Measurements from ENCODE around the gene CDX2. TPM values are rescaled to one million over a fixed set of nuclear protein-coding genes. Genes with fewer than 3 reads are reported as not detected.

Gene CDX2
- total RNA-seq, 4 donors from 2014 or later, result 119 to 199 (median 136) TPM

DNA sequence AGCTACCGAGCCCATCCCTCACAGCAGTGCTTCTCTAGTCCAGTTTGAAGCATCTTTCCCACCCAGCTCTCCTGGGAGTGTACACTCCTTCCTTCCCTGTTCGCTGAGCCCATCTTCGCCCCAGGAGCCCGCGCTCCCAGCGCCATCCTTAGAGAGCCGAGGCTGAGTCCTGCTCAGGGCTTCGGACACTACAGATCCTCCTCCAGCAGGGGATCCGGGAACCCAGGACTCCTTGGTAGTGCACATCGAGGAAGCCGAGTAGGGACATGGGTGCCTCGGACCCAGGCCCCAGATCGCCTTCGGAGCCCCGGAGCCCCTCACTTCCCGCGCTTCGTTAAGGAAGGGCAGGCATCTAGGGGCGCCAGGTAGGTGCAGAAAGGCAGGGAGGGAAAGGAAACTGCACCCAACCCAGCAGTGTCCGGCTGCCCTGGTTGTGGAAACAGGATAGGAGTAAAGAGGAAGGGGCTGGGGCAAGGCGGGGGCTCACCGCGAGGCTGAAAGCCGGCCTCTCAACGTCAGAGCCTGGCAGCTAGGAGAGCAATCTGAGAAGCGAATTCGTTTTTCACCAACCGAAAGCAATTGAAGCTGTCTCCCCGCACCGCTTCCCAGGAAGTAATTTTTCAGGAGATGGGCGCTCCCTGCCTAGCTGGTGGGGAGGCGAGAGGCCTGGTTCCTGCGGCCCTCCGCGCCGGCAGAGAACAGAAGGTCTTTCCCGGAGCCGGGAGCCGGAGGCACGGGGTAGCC, 48.3 kb downstream of the CDX2 start:
- Histone ChIP-seq H3K4me3 (peak overlapping the region; percentile 11 to 63 (median 38)), H3K27me3 (peaks cover 100% of the 10 kb centered on the region), H3K9me3 (no peaks in the 10 kb centered on the region), H3K4me1 (peaks cover 5 to 48% (median 44%) of the 10 kb centered on the region in 4 donors), H3K36me3 (no peaks in the 10 kb centered on the region), H3K27ac (no peak overlapping the region)
- DNase-seq, result no peak
- in situ Hi-C loops (cut with MboI; ENCODE audit: low pct_ligation_motif_present in 1 of 4, low pct_unique_long_range_greater_than_20kb in 1 of 4, low sequenced_read_pairs in 3 of 4) (no loop called here), intact Hi-C loops (cut with DNase I; ENCODE audit: low total_unique reads) (no loop called here)
- TF ChIP-seq EP300 (IDR thresholded peaks at IDR 0.05; ENCODE audit: low read depth), result no peak
- TF ChIP-seq, protein P1, sequence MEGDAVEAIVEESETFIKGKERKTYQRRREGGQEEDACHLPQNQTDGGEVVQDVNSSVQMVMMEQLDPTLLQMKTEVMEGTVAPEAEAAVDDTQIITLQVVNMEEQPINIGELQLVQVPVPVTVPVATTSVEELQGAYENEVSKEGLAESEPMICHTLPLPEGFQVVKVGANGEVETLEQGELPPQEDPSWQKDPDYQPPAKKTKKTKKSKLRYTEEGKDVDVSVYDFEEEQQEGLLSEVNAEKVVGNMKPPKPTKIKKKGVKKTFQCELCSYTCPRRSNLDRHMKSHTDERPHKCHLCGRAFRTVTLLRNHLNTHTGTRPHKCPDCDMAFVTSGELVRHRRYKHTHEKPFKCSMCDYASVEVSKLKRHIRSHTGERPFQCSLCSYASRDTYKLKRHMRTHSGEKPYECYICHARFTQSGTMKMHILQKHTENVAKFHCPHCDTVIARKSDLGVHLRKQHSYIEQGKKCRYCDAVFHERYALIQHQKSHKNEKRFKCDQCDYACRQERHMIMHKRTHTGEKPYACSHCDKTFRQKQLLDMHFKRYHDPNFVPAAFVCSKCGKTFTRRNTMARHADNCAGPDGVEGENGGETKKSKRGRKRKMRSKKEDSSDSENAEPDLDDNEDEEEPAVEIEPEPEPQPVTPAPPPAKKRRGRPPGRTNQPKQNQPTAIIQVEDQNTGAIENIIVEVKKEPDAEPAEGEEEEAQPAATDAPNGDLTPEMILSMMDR (IDR thresholded peaks at IDR 0.05), result peak in 1 of 5 experiments; percentile 13
- WGBS, 2 donors (ENCODE audit: low coverage in 1 of 2), result 4% methylated on average over 40 of the region's 40 CpGs; no CpG with 5 or more reads in 1 of the 2 donors

DNA sequence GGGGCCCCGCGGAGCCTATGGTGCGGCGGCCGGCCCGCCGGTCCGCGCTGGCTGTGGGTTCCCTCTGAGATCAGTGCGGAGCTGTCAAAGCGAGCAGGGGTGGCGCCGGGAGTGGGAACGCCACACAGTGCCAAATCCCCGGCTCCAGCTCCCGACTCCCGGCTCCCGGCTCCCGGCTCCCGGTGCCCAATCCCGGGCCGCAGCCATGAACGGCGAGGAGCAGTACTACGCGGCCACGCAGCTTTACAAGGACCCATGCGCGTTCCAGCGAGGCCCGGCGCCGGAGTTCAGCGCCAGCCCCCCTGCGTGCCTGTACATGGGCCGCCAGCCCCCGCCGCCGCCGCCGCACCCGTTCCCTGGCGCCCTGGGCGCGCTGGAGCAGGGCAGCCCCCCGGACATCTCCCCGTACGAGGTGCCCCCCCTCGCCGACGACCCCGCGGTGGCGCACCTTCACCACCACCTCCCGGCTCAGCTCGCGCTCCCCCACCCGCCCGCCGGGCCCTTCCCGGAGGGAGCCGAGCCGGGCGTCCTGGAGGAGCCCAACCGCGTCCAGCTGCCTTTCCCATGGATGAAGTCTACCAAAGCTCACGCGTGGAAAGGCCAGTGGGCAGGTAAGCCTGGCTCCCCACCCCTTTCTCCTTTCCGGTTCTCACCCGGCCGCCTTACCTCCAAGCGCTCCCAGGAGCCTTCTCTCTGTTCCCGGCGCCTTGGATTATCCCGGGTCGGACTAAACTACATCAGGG, 49.0 kb downstream of the CDX2 start, which contains the start of gene PDX1:
PDX1 (plus strand) TSS at position 67 of the 743 bp plus-strand sequence; CDS start at position 206, 139 bp downstream.
- in situ Hi-C loops (cut with MboI; ENCODE audit: low pct_ligation_motif_present in 1 of 4, low pct_unique_long_range_greater_than_20kb in 1 of 4, low sequenced_read_pairs in 3 of 4), result no loop called here
- H3K36me3 ChIP-seq, result no peaks in the 10 kb centered on the region
- TF ChIP-seq POLR2AphosphoS5 (IDR thresholded peaks at IDR 0.05) (no peak), POLR2A (IDR thresholded peaks at IDR 0.05) (no peak), EP300 (IDR thresholded peaks at IDR 0.05; ENCODE audit: low read depth) (no peak)
- TF ChIP-seq, protein P1 (IDR thresholded peaks at IDR 0.05), result no peak
- no peaks in the 10 kb centered on the region for H3K9me3 ChIP-seq
- peaks cover 5 to 48% (median 44%) of the 10 kb centered on the region in 4 donors for H3K4me1 ChIP-seq
- intact Hi-C loops (cut with DNase I; ENCODE audit: low total_unique reads), result no loop called here
- peaks cover 100% of the 10 kb centered on the region for H3K27me3 ChIP-seq
- H3K27ac ChIP-seq, result no peak within 1 kb of the TSS
- peak; percentile 56 for DNase-seq
- 4% methylated on average over 38 of the region's 76 CpGs; no CpG with 5 or more reads in 1 of the 2 donors for WGBS, 2 donors (ENCODE audit: low coverage in 1 of 2)
- H3K4me3 ChIP-seq, result peak within 1 kb of the TSS in 3 of 4 donors; percentile 37 to 63 (median 38)

DNA sequence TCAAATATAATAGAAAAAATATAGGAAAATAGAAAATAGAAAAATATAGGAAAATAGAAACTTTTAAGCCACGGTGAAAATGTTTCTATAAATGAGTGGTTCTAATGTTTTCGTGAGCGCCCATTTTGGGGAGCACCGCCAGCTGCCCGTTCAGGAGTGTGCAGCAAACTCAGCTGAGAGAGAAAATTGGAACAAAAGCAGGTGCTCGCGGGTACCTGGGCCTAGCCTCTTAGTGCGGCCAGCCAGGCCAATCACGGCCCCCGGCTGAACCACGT, 49.5 kb downstream of the CDX2 start:
- peak overlapping the region in 3 of 4 donors; percentile 37 to 63 (median 38) for H3K4me3 ChIP-seq
- no peak for DNase-seq
- intact Hi-C loops (cut with DNase I; ENCODE audit: low total_unique reads), result no loop called here
- TF ChIP-seq POLR2A (IDR thresholded peaks at IDR 0.05) (no peak), POLR2AphosphoS5 (IDR thresholded peaks at IDR 0.05) (no peak)
- TF ChIP-seq, protein P1 (IDR thresholded peaks at IDR 0.05), result no peak
- H3K27me3 ChIP-seq, result peaks cover 100% of the 10 kb centered on the region
- in situ Hi-C loops (cut with MboI; ENCODE audit: low pct_ligation_motif_present in 1 of 4, low pct_unique_long_range_greater_than_20kb in 1 of 4, low sequenced_read_pairs in 3 of 4), result no loop called here
- H3K36me3 ChIP-seq, result no peaks in the 10 kb centered on the region
- 5 to 11% methylated on average over 5 to 10 of the region's 11 CpGs for WGBS, 2 donors (ENCODE audit: low coverage in 1 of 2)
- H3K4me1 ChIP-seq, result peaks cover 5 to 48% (median 44%) of the 10 kb centered on the region in 4 donors
- H3K27ac ChIP-seq, result no peak overlapping the region
- no peaks in the 10 kb centered on the region for H3K9me3 ChIP-seq

DNA sequence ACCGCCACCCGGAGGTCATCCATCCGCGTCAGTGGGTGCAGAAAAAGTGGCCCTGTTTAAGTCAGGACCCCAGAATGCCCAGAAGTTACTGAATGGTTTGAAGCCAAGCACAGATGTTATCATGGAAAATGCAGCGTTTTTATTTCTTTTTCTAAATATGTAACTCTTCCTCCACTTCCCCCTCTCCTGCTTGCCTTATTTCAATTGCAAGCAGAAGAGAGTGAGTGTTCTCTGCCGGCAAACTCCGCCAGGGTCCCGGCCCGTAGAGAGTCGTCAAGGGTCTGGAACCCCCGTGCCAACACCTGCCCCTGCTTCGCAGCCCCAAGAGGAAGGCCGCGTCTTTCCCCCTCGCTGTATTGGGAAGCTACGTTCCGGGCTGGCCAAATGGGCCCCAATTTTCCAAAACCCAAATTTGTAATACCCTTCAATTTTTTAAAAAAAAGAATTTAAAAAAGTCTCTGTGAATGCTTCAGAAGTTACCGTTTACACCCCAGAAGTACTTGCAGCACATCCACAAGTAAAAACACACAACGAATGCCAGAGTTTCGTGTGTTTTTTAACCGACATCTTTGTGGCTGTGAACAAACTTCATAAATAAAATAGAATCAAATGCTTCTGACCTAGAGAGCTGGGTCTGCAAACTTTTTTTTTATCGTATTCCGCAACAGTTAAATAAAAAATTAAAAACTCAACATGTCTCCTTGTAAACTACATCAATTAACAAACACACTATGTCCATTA, 50.0 kb downstream of the CDX2 start:
- Histone ChIP-seq H3K27me3 (peaks cover 100% of the 10 kb centered on the region), H3K27ac (no peak overlapping the region), H3K36me3 (no peaks in the 10 kb centered on the region), H3K4me1 (peaks cover 5 to 48% (median 40%) of the 10 kb centered on the region in 4 donors), H3K9me3 (no peaks in the 10 kb centered on the region), H3K4me3 (no peak overlapping the region)
- in situ Hi-C loops (cut with MboI; ENCODE audit: low pct_ligation_motif_present in 1 of 4, low pct_unique_long_range_greater_than_20kb in 1 of 4, low sequenced_read_pairs in 3 of 4), result no loop called here
- DNase-seq, result no peak
- 16 to 25% methylated on average over 7 to 23 of the region's 23 CpGs for WGBS, 2 donors (ENCODE audit: low coverage in 1 of 2)
- intact Hi-C loops (cut with DNase I; ENCODE audit: low total_unique reads), result no loop called here
- TF ChIP-seq, protein P1 (IDR thresholded peaks at IDR 0.05), result no peak
- TF ChIP-seq POLR2AphosphoS5 (IDR thresholded peaks at IDR 0.05) (no peak), POLR2A (IDR thresholded peaks at IDR 0.05) (no peak), EP300 (IDR thresholded peaks at IDR 0.05; ENCODE audit: low read depth) (no peak)
